Measurements from ENCODE around the gene RSRP1.

DNA sequence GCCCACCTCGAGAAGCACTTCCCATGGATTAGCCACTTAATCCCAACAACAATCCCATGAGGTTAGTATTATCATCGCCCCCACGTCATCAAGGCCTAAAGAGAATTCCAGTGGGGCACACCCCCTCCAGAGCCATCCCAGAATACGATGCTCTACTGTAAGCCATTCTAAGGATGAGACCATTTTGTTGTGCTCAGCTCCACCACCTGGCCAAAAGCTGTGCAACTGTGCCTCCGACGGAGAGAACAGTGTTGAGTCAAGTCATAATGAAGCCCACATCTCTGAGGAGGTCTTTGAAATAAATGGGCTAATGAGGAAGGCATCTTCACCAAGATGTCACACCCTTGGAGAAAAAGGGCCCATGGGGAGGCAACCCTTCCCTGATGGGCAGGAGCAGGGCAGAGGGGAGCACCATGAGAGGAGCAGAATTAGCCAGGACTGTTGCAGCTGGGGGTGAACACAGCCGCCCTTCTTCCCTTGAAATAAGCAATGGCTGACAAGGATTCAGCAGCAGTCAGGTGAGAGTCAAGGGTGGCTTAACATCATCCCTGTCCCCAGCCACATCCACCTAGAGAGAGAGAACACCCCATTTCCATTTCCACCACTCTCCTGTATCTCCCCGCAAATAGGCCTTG, 29.5 kb downstream of the RSRP1 start:
- no peak for TF ChIP-seq GATA2 (IDR thresholded peaks at IDR 0.05; ENCODE audit: low read depth, low read length)
- no peak for TF ChIP-seq GATA3 (IDR thresholded peaks at IDR 0.05; ENCODE audit: low read depth, low read length)
